ENCODE data around the gene PACSIN1.

DNA sequence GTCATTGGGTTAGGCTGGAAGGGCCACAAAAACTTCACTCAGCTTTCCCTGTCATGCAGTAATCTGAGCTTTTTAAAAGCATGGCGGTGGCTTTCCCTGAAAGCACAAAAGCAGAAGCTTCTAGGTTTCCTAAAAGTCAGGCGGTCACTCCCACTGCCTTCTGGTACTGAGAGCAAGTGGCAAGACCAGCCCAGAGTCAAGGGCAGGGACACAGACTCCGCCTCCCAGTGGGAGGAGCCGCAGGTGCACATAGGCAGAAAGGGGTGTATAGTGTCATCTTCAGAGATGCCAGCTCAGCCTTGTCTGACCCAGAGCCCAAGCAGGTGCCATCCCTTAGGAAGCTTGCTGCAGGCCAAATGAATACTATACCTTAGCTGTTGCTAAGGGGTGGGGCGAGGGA is 18.0 kb upstream of the PACSIN1 start:
- no peak for TF ChIP-seq CTCF (IDR thresholded peaks at IDR 0.05)
- no peak for TF ChIP-seq EZH2 (IDR thresholded peaks at IDR 0.05)

Measured in neural progenitor cell (in vitro differentiated cells).